Measurements from ENCODE around the gene PREP. TPM values are rescaled to one million over a fixed set of nuclear protein-coding genes. Genes with fewer than 3 reads are reported as not detected.

PREP gene
- total RNA-seq, 1 donor from 2014 or later, result 33.0 TPM

DNA sequence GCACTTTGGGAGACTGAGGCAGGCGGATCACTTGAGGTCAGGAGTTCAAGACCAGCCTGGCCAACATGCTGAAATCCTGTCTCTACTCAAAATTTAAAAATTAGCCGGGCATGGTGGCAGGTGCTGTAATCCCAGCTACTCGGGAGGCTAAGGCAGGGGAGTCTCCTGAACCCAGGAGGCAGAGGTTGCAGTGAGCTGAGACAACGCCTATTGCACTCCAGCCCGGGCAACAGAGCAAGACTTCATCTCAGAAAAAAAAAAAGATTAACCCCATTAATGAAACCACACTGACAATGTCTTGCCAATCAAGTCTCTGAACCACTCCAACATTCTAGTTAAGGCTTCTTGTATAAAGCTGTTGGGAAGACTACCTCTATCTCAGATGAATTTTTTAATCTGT is 4.0 kb downstream of the PREP start:
- no peak for FAIRE-seq
- no peak for DNase-seq (ENCODE audit: low spot score in 2 of 2)

DNA sequence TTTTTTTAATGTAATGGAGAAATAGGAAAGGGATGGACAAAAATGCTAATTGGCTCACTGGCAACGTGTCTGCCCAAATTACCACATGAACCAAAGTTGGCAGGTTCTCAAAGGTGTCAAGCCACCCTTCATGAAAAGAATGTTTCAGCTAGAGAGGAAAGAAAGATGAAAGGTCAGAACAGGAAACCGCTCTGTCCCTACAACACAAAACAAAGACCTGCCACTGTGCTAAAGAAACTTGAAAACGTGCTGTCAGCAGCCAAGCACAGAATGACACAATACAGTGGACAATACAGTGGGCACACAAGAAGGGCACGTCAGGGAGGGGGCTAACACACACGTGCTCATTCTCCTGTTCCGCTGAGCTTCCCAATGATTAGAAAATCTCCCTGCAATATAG is 4.9 kb downstream of the PREP start:
- no peak for FAIRE-seq
- peak in 1 of 2 donors; percentile 19 for DNase-seq (ENCODE audit: low spot score in 2 of 2)

DNA sequence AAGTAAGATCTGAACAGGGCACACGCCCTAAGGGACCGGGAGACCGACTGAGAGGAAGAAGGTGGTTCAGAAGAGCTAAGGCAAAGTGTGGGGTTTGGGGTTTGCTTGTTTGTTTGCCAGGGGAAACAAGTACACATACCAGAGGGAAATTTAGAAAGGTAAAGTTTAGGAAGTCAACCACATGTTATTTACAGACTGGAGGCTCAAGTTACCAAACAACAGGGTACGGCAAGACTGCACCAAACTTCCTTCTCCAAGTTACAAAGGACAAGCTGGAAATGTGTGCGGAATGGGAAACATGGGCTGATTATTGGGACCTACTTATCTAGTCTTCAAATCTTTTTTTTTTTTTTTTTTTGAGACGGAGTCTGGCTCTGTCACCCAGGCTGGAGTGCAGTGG is 11.2 kb downstream of the PREP start:
- FAIRE-seq, result no peak
- DNase-seq (ENCODE audit: low spot score in 2 of 2), result no peak

DNA sequence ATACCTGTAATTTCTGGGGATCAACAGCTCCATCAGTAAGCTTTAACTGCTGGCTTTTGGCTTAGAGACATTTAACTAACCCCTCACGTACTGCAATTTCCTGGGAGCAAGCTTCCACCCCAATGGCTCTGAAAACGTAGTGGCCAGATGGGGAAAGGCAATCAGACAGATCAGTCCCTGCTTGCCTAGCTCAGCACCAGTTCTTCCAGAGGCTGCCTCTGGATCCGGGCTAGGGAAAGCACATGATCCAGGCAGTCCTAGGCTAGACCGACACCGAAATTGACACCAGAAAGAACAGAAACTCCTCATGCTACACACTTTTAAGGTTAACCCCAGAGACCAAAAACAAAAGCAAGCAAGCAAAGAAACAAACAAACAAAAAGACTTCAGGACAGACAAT is 13.3 kb downstream of the PREP start:
- no peak for DNase-seq (ENCODE audit: low spot score in 2 of 2)
- no peak for FAIRE-seq

DNA sequence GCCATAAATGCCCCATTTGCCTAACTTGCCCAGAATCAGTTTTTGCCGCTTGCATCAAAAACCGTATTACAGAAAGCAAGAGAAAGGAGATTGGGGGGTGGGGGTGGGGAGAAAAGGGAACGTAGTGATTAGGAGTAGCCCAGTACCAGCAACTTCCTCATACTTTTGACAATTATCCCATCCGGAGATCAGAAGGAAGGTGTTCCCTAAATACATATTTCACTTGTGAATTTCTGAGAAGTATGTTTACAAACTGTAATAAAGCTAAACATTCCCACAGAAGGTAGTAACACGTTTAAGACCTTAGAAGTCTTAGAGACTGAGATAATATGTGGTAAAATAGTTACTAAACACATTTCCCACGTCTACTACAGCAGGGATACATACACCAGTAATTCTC is 14.5 kb downstream of the PREP start:
- no peak for DNase-seq (ENCODE audit: low spot score in 2 of 2)
- FAIRE-seq, result no peak

DNA sequence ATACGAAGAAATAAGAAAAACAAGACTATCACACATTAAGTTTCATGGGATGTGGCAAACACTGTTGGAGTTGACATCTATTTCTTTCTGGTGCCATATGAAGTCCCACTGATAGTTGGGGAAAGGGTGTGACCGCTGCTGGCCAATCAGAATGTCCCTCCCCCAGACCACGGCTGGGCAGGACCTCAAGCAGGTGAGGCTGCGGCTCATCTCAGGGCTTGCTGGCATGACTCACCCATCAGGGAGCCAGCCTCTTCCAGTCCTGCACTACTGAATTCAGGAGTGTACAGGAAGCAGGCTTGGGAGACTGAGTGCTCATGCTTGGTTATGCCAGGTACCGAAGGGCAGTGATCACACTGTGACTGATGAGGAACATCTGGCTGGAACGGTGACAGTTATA is 18.9 kb downstream of the PREP start:
- FAIRE-seq, result no peak
- no peak for DNase-seq (ENCODE audit: low spot score in 2 of 2)

DNA sequence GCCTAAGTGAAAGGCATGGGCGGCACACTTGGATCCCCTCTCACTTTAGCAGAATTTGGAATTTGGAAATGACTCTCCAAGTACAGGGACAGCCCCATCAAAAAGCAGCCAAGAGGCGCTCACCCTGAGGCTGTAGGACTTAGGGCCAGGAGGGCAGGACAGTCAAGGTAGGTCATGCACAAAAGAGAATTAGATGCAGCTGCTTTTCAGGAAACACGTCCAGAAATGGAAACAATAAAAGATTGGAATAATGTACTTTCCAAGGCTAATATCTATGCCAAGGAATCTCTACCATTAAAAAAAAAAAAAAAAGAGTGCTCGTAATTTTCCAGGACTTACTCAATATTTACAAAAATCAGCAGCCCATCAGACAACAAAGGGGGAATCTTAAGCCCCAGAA is 19.9 kb downstream of the PREP start:
- DNase-seq (ENCODE audit: low spot score in 2 of 2) (no peak), FAIRE-seq (no peak)

DNA sequence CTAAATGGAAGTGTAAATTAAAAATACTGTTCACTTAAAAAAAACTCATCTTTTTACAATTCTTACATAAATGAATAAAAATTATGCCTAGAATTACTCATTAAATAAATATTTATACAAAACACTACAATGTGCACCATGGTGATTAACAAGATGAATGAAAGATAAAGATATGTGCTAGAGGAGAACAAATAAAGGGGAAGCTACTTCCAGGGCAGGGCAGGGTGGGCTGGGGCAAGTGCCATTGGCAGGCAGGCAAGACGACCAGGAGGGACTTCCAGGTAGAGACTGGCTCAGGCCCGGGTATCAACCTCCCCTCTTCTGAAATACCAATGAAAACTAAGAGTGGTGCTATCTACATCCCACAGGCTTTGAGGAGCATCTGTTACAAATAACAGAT is 20.4 kb downstream of the PREP start:
- no peak for DNase-seq (ENCODE audit: low spot score in 2 of 2)
- no peak for FAIRE-seq

DNA sequence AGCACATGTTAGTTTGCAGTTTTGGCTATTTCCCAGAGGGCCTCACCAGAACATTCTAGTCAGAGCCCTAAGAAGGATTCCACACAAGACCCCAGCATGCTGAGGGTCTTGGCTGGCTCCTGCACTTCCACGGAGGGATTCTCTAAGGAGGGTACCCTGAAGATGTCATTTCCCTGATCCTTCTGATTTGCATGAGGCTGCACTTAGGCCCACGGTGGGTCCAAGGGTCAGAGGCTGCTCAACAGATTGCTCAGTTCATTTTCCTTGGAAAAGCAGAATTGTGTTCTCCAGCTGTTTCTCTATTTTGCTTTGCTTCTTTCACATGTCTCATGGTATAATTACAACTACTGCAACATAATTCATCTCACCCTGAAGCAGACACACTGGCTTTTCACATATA is 22.2 kb downstream of the PREP start:
- DNase-seq (ENCODE audit: low spot score in 2 of 2) (no peak), FAIRE-seq (no peak)

DNA sequence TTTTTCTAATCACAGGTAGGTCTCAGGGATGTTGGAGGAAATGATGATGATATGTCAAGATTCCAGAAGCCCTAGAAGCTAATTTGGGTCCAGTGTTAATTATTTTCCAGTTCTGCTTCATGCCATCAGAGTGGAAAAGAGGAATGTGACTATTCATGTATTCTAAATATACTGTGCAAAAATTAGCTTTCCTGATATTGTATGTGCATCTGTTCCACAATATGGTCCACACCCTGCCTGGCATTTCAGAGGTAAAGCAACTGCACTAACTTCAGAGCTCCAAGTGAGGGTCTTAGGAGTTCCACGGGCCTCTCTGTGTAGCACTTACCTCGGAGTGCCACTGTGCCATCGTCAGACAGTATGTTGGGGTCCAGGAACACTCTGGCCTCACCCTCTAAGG is 27.1 kb downstream of the PREP start:
- no peak for FAIRE-seq
- DNase-seq (ENCODE audit: low spot score in 2 of 2), result no peak

DNA sequence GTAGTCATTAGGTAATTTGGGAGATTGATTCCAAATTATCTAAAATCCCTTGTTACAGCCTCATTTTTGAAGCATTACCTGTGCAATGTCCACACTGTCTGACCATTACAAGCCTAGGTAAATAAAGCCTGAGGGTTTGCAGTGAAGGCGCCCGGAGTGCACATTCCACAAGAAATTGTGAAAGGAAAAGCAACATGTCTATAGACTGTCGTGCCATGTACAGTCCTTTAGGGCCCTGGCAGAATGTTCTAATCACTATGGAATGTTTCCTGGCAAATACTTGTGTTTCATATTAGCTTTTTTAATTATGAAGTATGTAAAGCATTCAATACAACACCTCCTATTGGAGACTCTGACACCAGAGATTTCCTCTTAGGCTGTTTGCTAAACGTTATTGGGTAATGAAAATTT is 28.9 kb downstream of the PREP start:
- no peak for FAIRE-seq
- DNase-seq (ENCODE audit: low spot score in 2 of 2), result no peak

DNA sequence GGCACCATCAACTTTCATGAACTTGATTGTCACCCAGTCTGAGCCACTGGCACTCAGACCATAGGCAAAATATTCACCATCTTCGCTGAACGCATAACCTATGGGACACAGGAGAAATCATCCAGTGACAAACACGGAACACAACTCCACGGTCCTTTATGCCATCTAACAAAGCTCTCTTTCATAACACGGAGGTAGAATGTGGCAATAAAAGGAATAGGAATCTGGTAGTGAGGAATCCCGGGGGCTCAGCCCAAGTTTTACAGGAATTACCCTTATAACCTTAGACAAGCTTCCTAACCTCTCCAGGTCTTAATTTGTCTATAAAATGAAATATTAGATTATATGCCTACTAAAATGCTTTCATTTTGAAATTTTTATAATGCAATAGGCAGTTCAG is 29.4 kb downstream of the PREP start:
- FAIRE-seq (no peak), DNase-seq (ENCODE audit: low spot score in 2 of 2) (no peak)

DNA sequence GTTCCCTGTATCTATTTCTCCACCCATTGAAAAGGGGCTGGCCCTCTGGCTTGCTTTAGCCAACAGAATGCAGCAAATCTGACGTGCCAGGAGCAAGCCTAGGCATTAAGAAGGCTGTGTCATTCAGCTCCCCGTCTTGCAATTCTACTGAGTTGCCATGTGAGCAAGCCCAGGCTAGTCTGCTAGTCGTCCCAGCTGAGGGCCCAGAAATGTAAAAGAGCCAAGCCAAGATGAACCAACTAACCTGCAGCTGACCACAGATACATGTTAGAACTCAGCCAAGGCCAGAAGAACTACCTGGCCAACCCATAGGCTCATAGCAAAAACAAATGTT is 30.1 kb downstream of the PREP start:
- DNase-seq (ENCODE audit: low spot score in 2 of 2) (no peak), FAIRE-seq (no peak)

DNA sequence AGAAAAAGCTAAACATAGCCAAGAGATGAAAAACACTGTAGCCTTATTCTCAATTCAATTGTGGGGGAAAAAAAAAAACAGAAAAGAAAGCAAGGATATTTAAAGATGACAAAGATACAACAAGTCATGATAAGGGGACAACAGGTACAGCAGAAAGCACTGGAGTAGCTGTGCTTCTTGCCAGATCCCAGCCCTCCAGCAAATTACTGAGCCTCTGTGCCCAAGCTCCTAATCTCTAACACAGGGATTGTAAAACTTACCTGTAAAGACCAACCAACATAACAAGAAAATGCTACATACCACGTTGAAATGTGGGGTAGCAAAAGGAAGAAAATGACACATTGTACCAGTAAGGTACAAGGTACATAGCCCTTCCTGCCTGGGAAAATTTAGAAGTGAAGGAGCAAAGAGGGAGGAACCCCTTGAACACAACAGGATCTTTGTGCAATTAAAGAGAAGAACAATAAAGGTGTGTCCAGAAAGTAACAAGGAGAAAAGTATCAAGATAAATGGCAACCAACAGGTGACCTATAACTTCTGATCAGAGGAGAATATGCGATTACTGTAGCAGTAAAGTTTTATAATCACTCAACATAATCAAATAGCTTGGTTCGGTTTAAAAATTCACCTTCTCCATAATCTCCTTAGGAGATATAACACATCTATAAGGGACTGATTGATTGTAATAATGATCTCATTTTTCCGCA is 30.6 kb downstream of the PREP start:
- no peak for FAIRE-seq
- DNase-seq (ENCODE audit: low spot score in 2 of 2), result no peak

DNA sequence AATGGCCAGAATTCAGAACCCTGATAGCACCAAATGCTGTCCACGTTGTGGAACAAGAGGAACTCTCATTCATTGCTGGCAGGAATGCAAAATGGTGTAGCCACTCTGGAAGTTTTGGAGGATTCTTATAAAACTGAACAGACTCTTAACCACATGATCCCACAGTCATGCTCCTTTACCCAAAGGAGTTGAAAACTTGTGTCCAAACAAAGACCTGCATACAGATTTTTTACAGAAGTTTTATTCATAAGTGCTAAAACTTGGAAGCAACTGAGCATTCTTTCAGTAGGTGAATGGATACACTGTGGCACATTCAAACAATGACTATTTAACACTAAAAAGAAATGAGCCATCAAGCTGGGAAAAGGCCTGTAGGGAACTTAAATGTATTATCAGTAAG is 32.5 kb downstream of the PREP start:
- FAIRE-seq, result no peak
- DNase-seq (ENCODE audit: low spot score in 2 of 2), result no peak

DNA sequence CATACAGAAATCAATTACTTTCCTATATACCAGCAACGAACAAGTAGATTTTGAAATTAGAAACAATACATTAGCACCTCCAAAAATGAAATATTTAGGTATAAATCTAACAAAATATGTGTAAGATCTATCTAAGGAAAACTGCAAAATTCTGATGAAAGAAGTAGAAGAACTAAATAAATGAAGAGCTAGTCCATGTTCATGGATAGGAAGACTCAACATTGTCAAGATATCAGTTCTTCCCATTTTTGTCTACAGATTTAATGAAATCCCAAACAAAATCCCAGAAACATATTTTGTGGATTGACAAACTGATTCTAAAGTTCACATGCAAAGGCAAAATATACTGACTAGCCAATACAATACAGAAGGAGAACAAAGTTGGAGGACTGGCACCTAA is 33.7 kb downstream of the PREP start:
- DNase-seq (ENCODE audit: low spot score in 2 of 2) (no peak), FAIRE-seq (no peak)

DNA sequence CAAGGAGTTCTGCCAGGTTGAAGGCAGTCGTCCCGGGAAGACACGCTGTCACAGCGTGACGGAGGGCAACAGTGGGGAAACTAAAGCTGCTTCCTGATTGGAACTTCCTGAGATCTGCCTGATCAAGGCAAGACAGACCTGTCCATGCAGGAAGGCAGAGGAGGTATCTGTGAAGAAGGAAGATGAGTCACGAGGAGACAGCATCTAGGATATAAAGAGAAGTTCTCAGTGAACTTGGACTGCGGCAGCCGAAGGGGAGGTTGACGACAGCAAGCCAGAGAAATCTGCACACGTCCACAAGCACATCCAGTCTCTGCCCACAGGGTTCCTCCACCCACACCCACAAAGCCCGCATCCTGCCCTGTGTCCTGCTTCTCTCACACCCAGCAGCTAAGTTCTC is 38.6 kb downstream of the PREP start:
- DNase-seq (ENCODE audit: low spot score in 2 of 2) (peak in 1 of 2 donors; percentile 14), FAIRE-seq (no peak)

DNA sequence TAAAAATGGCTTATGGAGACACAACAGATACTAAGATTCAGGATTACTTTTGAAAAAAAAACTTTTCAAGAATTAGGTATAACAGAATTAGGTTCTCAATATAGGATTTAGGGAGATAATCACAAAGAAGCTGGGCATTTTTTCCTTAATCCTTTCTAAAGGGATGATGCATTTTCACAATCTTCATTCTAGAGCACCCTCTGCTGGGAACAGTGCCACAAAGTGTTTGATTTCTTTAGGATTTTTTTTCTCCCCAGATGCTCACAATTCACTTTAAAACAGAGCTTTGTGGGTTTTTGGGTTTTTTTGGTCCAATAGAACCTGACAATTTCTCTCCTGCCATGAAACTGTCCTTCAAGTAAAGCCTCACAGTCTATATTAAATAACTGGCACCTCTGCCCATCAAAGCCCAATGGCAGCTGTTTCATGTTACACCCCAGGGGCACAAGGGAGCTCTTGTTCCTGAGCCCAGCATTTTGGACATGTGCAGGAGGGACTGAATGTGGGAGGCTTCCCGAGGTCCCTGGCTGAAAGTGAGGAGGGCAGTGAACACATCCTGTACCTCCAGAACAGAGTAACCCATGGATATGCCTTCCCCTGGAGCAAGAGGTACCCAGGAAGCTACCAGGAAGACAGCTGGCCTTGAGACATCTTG is 39.7 kb downstream of the PREP start:
- FAIRE-seq (no peak), DNase-seq (ENCODE audit: low spot score in 2 of 2) (no peak)

DNA sequence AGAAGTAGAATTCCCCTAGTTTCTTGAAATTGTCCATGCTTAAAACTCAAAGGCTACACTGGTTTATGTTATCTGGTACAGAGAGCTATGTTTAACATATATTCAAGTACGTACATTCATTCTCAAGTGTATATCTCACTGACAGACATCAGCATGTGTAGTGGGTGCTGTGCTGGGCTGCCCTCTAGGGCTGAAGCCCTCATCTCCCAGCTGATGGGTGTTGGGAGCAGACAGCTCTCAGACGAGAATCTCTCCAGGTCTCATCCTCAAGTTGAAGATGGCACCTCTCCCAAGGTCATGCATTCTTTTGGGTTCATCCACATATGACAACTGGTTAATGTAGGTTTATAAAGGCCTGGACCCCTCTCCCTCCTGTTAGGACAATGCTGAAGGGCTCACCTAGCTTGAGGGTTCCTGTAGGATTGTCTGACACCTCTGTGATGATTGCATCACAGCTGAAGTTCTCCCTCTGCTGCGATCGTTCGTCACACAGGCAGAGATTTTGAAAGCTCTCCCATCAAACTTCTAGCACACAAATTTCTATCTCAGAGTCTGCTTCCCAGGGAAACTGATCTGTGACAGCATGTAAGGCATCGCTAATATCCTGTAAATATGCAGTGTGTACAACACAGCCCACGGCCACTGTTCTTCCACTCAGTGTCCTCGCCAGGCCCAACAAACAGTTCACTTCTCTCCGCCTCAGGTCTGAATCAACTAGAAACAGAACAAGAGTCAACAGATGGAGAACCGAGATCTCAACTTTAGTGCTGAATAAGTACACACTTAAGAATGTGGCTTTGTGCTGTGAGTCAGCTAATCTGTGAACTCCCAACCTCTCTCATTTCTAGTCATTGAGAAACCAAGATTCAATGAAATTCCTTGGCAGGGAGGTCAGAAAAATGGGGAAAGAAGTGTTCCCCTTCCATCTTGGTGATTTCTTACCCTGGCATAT is 43.2 kb downstream of the PREP start:
- no peak for FAIRE-seq
- DNase-seq (ENCODE audit: low spot score in 2 of 2), result no peak

DNA sequence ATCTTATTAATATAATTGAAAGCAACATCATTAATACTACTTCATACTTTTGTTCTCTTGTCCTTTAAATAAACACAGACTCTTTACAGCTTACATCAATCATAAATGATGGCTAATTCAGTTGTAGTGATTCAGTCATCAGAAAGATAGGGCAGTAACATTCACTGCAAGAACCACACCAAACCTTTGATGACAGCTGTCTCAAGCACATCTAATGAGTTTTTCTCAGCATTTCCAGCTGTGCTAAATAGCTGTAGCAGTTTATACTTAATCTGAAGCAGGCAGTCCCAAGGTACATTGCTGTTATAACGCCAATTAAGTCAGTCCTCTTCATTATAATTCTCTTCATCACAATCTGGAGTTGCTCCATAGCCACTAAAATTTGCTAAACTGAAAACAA is 45.7 kb downstream of the PREP start:
- no peak for DNase-seq (ENCODE audit: low spot score in 2 of 2)
- no peak for FAIRE-seq

DNA sequence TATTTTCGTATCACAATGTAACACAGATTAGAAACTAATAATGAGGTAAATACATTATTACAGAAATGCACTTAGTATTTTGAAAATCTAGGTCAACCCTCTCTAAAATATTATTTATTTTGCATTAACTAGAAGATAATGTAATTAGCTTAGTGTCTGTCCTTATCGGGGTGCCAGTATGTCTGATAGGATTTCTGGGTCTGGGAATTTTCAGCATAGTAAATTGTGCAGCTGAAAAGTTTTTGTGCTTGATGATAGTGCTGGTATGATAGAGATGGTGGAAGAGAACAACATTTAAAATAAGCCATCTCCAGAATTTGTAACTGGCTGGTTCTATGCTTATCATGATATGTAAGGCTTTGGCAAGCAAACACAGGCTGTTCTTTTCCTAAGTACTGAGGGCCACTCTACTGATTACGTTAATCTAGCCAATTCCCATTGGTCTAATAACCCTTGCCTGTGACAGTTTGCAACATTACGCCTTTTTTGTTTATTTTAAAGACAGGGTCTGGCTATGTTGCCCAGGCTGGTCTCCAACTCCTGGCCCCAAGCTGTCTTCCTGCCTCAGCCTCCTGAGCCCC is 50.8 kb downstream of the PREP start:
- no peak for DNase-seq (ENCODE audit: low spot score in 2 of 2)
- FAIRE-seq, result no peak
